Activated naive CD8-positive, alpha-beta T cell treated with anti-CD3 and anti-CD28 coated beads, Interleukin-2, amount 10 ng/mL, durations not matched to agents 7 days and 5 days (primary cell): Measurements from ENCODE around the gene SRRT. TPM values are rescaled to one million over a fixed set of nuclear protein-coding genes. Genes with fewer than 3 reads are reported as not detected.

Source experiments
- ATAC-seq: fragments of 150-1000 bp; cut with Tn5 transposase; one replicate; pipeline ENCODE4 v1.10.0; 2021; ENCODE audit warnings: low read depth, moderate library complexity
- POLR2A ChIA-PET: fragments of 350-600 bp; sonication (Branson Sonifier 250); formaldehyde crosslinking; loops from one replicate; lab custom pipeline; 2021; ENCODE audit warnings: antibody characterized with exemption; lab: Charles Lee
- DNase-seq: peaks from one replicate; pipeline ENCODE4 v3.0.0; 2021
- H3K27ac Mint-ChIP-seq: one replicate; pipeline ENCODE4 v1.8.0; 2022; ENCODE audit warnings: mild to moderate bottlenecking, mixed read lengths
- H3K27me3 Mint-ChIP-seq: one replicate; pipeline ENCODE4 v1.8.0; 2022; ENCODE audit warnings: mild to moderate bottlenecking, moderate library complexity, mixed read lengths
- H3K36me3 Mint-ChIP-seq: one replicate; pipeline ENCODE4 v1.8.0; 2021; ENCODE audit warnings: mild to moderate bottlenecking, mixed read lengths
- H3K4me1 Mint-ChIP-seq: one replicate; pipeline ENCODE4 v1.8.0; 2021; ENCODE audit warnings: mixed read lengths
- H3K4me3 Mint-ChIP-seq: one replicate; pipeline ENCODE4 v1.8.0; 2022; ENCODE audit warnings: mild to moderate bottlenecking, moderate library complexity, mixed read lengths
- H3K9me3 Mint-ChIP-seq: one replicate; pipeline ENCODE4 v1.8.0; 2021; ENCODE audit warnings: mixed read lengths
- total RNA-seq, 2 experiments: library from RNA; stranded (reverse); gene quantifications; one replicate each; pipeline ENCODE4 v1.2.3, GENCODE V29; 2021

The SRRT gene
- total RNA-seq, 2 experiments from 2014 or later: 251 to 255 TPM

DNA sequence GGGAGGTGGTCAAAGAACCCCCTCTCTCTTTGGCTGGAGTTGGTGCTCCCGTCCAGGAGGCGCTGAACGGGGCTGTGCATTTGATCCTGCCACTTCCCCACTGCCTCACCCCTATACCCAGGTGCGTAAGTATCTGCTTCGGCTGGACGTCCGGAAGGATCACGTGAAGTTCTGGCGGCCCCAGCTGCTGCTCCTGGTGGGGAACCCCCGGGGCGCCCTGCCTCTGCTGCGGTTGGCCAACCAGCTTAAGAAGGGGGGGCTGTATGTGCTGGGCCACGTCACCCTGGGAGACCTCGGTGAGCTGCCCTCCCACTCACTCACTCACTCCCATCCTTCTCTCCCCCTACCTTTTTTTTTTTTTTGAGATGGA is 13.3 kb upstream of the SRRT start:
- POLR2A ChIA-PET: interaction anchor here (0.9 kb wide), 1 partner anchor 28 kb away, joined by 4 read pairs; the partner anchor contains the start of gene UFSP1
- no peaks in the 10 kb centered on the region for H3K9me3 Mint-ChIP-seq
- no peaks in the 10 kb centered on the region for H3K27me3 Mint-ChIP-seq
- H3K36me3 Mint-ChIP-seq: peaks cover 12% of the 10 kb centered on the region
- ATAC-seq (no peak), DNase-seq (no peak)
- no peak overlapping the region for H3K27ac Mint-ChIP-seq
- H3K4me3 Mint-ChIP-seq: no peak overlapping the region
- H3K4me1 Mint-ChIP-seq: peaks cover 1% of the 10 kb centered on the region

DNA sequence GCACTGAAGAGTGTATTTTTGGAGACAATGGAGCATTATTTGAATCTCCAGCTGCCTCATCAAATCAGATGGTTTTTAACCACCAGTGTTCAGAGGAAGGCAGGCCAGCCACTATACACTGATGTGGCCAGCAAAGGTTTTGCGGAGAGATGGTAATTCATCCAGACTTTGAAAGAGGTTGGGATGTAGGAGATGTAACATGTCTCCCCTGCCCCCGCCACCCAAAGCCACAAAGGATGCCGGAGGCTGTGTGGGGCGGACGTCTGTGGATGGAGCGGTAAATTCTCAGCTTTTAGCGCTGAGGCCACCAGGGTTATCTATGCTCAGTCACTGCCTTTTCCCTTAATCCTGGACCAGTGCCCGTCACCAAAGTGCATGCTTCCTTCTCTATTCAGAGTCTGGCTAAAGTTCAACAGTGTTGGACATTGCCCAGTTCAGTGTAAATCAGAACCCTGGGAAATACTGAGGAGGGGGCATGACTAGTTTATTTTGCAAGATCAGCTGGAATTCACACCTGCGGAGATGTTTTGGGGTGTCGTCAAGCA is 11.4 kb upstream of the SRRT start:
- Mint-ChIP-seq H3K9me3 (no peaks in the 10 kb centered on the region), H3K4me3 (no peak overlapping the region), H3K36me3 (peaks cover 13% of the 10 kb centered on the region), H3K27ac (no peak overlapping the region), H3K4me1 (peaks cover 9% of the 10 kb centered on the region), H3K27me3 (no peaks in the 10 kb centered on the region)
- POLR2A ChIA-PET: interaction anchor here (0.5 to 3.1 kb wide), 2 partner anchors 9 to 11 kb away, joined by 4 to 14 read pairs; partner anchors contain the start of gene SRRT
- DNase-seq (no peak), ATAC-seq (no peak)

DNA sequence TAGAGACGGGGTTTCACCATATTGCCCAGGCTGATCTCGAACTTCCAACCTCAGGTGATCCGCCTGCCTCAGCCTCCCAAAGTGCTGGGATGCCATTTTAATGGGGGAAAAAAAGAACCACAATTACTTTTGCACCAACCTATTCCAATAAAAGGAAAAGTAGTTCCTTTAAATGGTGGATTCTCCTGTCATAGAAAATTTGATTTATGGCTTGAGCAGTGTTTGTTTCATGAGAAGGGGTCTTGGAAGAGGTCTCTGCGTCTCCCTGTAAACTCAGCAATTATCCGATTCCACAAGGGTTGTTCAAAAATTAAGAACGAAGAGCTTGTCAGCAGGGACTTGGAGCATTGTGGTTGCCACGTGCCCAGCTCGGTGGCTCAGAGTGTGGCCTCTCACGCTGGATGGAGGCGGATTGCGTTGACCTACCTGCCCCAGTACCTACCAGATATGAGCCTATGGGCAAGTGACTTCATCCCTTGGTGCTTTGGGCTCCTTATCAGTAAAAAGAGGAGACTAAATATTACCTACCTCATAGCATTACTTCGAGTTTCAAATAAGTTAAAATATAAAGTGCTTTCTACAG is 10.5 kb upstream of the SRRT start:
- ATAC-seq (no peak), DNase-seq (no peak)
- Mint-ChIP-seq H3K4me1 (peaks cover 9% of the 10 kb centered on the region), H3K36me3 (peaks cover 13% of the 10 kb centered on the region), H3K4me3 (no peak overlapping the region), H3K27me3 (no peaks in the 10 kb centered on the region), H3K9me3 (no peaks in the 10 kb centered on the region), H3K27ac (no peak overlapping the region)
- POLR2A ChIA-PET: interaction anchor here (3.1 kb wide), 1 partner anchor 11 kb away, joined by 14 read pairs; the partner anchor contains the start of gene SRRT

DNA sequence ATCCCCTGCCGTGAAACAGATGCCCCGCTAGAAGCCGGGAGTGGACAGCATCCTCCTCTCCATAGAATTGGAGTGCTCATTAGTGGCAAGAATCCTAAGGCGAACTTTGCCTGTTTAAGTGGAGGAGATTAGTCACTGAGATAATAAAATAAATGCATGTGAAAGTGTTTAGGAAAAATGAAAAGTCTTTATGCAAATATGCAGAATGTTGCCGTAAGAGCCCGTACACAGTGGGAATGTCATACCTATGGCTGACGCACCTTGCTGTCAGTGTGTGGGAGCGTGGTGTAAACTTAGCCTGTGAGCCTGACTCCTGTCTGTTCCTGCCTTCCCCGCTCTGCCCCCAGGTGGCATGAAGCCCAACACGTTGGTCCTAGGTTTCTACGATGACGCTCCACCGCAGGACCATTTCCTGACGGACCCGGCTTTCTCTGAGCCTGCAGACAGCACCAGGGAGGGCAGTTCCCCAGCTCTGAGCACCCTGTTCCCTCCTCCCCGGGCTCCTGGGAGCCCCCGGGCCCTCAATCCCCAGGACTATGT is 9.5 kb upstream of the SRRT start:
- Mint-ChIP-seq H3K27me3 (no peaks in the 10 kb centered on the region), H3K4me1 (peaks cover 9% of the 10 kb centered on the region), H3K36me3 (peaks cover 8% of the 10 kb centered on the region), H3K27ac (peak overlapping the region; percentile 16), H3K4me3 (no peak overlapping the region), H3K9me3 (no peaks in the 10 kb centered on the region)
- POLR2A ChIA-PET: interaction anchor here (3.1 kb wide), 1 partner anchor 9 kb away, joined by 14 read pairs; the partner anchor contains the start of gene SRRT
- ATAC-seq: no peak
- DNase-seq: no peak

DNA sequence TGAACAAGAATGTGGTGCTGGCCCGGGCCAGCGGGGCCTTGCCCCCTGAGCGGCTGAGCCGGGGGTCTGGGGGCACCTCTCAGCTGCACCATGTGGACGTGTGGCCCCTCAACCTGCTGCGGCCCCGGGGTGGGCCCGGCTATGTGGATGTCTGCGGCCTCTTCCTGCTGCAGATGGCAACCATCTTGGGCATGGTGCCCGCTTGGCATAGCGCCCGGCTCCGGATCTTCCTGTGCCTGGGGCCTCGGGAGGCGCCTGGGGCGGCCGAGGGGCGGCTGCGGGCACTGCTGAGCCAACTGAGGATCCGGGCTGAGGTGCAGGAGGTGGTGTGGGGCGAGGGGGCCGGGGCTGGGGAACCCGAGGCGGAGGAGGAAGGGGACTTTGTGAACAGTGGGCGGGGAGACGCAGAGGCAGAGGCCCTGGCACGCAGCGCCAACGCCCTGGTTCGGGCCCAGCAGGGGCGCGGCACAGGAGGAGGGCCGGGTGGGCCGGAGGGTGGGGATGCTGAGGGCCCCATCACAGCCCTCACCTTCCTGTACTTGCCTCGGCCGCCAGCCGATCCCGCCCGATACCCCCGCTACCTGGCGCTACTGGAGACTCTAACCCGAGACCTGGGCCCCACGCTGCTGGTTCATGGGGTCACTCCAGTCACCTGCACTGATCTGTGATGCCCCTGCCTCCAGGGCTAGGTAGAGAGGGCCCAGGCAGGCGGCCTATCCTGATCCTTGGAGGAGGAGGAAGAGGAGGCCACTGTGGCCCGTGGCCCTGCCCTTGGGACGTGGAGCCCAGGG is 8.8 kb upstream of the SRRT start:
- no peaks in the 10 kb centered on the region for H3K27me3 Mint-ChIP-seq
- H3K4me3 Mint-ChIP-seq: peak overlapping the region; percentile 95
- peaks cover 9% of the 10 kb centered on the region for H3K36me3 Mint-ChIP-seq
- H3K27ac Mint-ChIP-seq: peak overlapping the region; percentile 95
- H3K9me3 Mint-ChIP-seq: no peaks in the 10 kb centered on the region
- DNase-seq: peak; percentile 53
- H3K4me1 Mint-ChIP-seq: peaks cover 9% of the 10 kb centered on the region
- ATAC-seq: peak; percentile 50
- POLR2A ChIA-PET: interaction anchor here (1.0 to 3.1 kb wide), 4 partner anchors 9 to 160 kb away, joined by 3 to 15 read pairs (median 5); partner anchors contain the start of genes POP7, SLC12A9, SRRT and UFSP1

DNA sequence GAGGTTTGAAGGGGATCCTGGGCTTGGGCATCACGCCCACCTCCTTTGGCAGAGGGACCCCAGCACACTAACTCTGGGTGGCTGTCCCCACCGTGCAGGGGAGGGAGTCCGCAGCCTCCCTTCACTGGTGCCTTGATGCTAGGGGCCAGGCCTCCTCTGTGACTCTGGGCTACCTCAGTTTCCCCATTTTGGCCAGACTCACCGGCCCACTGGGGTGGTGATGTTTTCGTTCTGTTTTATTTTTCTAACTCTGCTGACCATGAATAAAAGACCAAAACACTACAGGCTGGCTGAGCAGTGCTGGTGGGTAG is 8.2 kb upstream of the SRRT start:
- Mint-ChIP-seq H3K27me3 (no peaks in the 10 kb centered on the region), H3K9me3 (no peaks in the 10 kb centered on the region), H3K36me3 (peaks cover 12% of the 10 kb centered on the region), H3K27ac (peak overlapping the region; percentile 95), H3K4me3 (peak overlapping the region; percentile 95), H3K4me1 (peaks cover 9% of the 10 kb centered on the region)
- POLR2A ChIA-PET: interaction anchor here (0.8 to 1.6 kb wide), 6 partner anchors 8 to 284 kb away, joined by 3 to 15 read pairs (median 4); partner anchors contain the start of genes POP7, SLC12A9, SRRT and UFSP1
- DNase-seq (no peak), ATAC-seq (no peak)

DNA sequence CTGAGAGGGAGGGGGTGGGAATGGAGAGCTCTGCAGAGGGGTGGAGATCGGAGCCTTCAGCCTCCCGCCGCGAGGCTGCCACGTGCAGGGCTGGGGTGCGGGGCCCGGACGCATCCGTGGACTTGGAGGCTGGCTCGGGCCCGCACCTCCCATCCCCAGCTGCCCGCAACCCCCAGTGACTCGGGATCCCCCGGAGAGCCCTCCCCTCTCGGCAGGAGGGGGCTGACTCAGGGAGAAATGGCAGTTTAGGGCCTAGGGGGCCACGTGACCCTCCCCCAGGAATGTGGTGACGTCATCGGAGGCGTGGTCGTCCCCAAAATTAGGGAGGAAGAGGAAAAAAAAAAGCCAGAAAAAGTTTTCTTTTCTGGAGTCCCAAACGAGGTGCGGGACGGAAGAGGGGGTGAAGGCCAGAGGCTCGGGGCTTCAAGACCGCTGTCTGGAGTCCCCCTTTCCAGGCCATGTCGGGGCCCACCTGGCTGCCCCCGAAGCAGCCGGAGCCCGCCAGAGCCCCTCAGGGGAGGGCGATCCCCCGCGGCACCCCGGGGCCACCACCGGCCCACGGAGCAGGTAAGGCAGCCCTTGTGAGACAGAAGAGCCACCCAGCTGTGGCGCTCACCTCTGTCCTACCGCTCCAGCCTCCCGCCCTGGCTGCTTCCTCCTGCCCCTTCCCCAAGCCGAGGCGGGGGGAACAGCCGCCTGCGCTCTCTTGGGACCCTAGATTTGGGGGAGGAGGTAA is 7.7 kb upstream of the SRRT start, which contains the start of gene TRIP6:
Gene TRIP6, plus strand, starts transcription at position 348 of the 736 bp plus-strand sequence. Its CDS starts 111 bp downstream, at position 459.
- Mint-ChIP-seq H3K4me3 (peak within 1 kb of the TSS; percentile 95), H3K9me3 (no peaks in the 10 kb centered on the region), H3K36me3 (peaks cover 12% of the 10 kb centered on the region), H3K27ac (peak within 1 kb of the TSS; percentile 95), H3K27me3 (no peaks in the 10 kb centered on the region), H3K4me1 (peaks cover 9% of the 10 kb centered on the region)
- ATAC-seq: peak; percentile 60
- POLR2A ChIA-PET: interaction anchor here (0.8 to 1.6 kb wide), 7 partner anchors 8 to 284 kb away, joined by 3 to 15 read pairs (median 4); partner anchors contain the start of genes FBXO24, POP7, SLC12A9 and SRRT
- DNase-seq: peak; percentile 72

DNA sequence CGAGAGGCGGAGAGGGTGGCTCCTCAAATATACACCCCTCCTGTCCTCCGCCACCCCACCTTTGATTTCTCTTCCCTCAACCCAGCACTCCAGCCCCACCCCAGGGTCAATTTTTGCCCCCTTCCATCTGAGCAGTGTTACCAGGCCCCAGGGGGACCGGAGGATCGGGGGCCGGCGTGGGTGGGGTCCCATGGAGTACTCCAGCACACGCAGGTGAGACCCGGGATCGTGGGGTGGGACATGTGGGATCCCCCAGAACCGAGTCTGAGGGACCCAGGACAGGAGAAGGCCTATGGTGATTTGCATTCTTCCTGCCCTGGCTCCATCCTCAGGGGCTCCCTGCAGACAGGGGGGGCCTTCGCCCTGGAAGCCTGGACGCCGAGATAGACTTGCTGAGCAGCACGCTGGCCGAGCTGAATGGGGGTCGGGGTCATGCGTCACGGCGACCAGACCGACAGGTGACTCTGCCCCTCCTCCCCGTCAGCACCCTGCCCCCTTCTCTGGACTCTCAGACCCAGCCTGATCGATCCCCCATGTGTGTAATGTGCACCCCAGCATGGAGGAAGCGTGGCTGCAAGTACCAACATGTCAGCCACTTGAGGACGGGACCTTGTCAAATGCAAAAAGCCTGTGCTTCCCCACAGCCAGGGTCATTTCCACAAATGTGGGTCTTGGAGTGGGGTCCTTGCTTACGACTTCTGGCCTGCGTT is 7.0 kb upstream of the SRRT start:
- no peak for ATAC-seq
- peak overlapping the region; percentile 95 for H3K4me3 Mint-ChIP-seq
- no peaks in the 10 kb centered on the region for H3K27me3 Mint-ChIP-seq
- H3K9me3 Mint-ChIP-seq: no peaks in the 10 kb centered on the region
- peaks cover 11% of the 10 kb centered on the region for H3K4me1 Mint-ChIP-seq
- POLR2A ChIA-PET: interaction anchor here (1.2 to 1.6 kb wide), 3 partner anchors 16 to 281 kb away, joined by 3 to 4 read pairs (median 4); partner anchors contain the start of genes FBXO24 and SLC12A9
- peaks cover 16% of the 10 kb centered on the region for H3K36me3 Mint-ChIP-seq
- peak overlapping the region; percentile 80 for H3K27ac Mint-ChIP-seq
- no peak for DNase-seq

DNA sequence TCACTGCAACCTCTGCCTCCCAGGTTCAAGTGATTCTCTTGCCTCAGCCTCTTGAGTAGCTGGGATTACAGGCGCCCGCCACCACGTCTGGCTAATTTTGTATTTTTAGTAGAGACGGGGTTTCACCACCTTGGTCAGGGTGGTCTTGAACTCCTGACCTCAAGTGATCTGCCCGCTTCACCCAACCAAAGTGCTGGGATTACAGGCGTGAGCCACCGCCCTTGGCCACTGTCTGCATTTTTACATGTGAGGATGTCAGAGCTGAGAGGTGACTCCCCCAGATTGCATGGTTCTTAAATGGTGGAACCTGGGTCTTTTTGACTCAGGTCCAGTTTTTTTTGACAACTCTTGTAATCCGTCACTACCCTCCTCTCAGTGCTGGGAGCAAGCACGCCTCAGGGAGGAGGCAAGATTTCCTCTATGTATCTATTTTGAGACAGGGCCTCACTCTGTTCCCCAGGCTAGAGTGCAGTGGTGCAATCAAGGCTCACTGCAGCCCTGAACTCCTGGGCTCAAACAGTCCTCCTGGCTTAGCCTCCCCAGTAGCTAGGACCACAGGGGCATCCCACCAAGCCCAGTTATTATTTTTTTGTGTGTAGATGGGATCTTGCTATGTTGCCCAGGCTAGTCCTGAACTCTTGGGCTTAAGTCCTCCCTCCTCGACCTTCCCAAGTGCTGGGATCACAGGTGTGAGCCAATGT is 1.2 kb upstream of the SRRT start:
- H3K27ac Mint-ChIP-seq: peak overlapping the region; percentile 98
- H3K27me3 Mint-ChIP-seq: no peaks in the 10 kb centered on the region
- no peaks in the 10 kb centered on the region for H3K9me3 Mint-ChIP-seq
- peaks cover 38% of the 10 kb centered on the region for H3K36me3 Mint-ChIP-seq
- peaks cover 33% of the 10 kb centered on the region for H3K4me1 Mint-ChIP-seq
- ATAC-seq (no peak), DNase-seq (no peak)
- H3K4me3 Mint-ChIP-seq: peak overlapping the region; percentile 97
- POLR2A ChIA-PET: interaction anchor here (0.7 to 6.2 kb wide), 2 partner anchors 15 to 21 kb away, joined by 3 to 176 read pairs; partner anchors contain the start of genes SLC12A9 and UFSP1

DNA sequence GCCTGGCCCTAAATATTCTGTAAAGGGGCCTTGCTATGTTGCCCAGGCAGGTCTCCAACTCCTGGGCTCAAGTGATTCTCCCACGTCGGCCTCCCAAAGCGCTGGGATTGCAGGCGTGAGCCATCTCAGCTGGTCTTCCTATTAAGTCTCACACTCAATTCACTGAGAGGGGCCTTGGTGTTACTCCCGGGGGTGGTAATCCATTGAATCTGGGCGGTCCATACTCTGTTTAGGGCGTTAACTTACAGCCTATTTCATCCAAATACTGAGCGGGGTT is 665 bp upstream of the SRRT start:
- Mint-ChIP-seq H3K27me3 (no peaks in the 10 kb centered on the region), H3K27ac (peak overlapping the region; percentile 98), H3K36me3 (peaks cover 39% of the 10 kb centered on the region), H3K4me3 (peak overlapping the region; percentile 97), H3K9me3 (no peaks in the 10 kb centered on the region), H3K4me1 (peaks cover 35% of the 10 kb centered on the region)
- POLR2A ChIA-PET: interaction anchor here (0.7 to 6.2 kb wide), 2 partner anchors 14 to 22 kb away, joined by 3 to 176 read pairs; partner anchors contain the start of genes SLC12A9 and UFSP1
- ATAC-seq: no peak
- no peak for DNase-seq

DNA sequence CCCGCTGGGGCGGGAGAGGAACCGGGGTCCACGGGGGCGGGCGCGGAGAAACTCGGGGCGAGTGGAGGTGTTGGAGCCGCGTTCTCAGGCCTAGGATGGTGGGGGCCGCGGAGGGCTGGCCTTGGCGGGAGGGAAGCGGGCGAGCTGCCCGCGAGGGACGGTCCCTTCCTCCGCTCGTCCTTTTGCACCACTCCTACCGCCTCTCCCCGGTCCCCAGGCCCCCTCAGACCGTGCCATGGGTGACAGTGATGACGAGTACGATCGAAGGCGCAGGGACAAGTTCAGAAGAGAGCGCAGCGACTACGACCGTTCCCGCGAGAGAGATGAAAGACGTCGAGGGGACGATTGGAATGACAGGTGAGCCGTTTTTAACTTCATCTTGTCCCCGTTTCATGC is 451 bp downstream of the SRRT start:
- POLR2A ChIA-PET: interaction anchor here (0.6 to 6.2 kb wide), 22 partner anchors 8 to 431 kb away, joined by 3 to 176 read pairs (median 5); partner anchors contain the start of genes GNB2, MOSPD3, MUC3A and POP7
- H3K4me3 Mint-ChIP-seq: peak overlapping the region; percentile 97
- no peak for DNase-seq
- no peaks in the 10 kb centered on the region for H3K27me3 Mint-ChIP-seq
- H3K9me3 Mint-ChIP-seq: no peaks in the 10 kb centered on the region
- H3K4me1 Mint-ChIP-seq: peaks cover 44% of the 10 kb centered on the region
- peaks cover 45% of the 10 kb centered on the region for H3K36me3 Mint-ChIP-seq
- H3K27ac Mint-ChIP-seq: peak overlapping the region; percentile 98
- peak; percentile 37 for ATAC-seq
